ENCODE results near the gene ACTL7A. TPM values are rescaled to one million over a fixed set of nuclear protein-coding genes. Genes with fewer than 3 reads are reported as not detected.

ACTL7A gene
- total and polyA plus RNA-seq, 11 donors, result not detected

GRCh38 chr9:108857572-108857971 is 4.5 kb upstream of the ACTL7A start:
- 83 to 94% (median 92%) methylated on average over 6 of the region's 6 CpGs for WGBS, 4 donors
- Histone ChIP-seq H3K27ac (no peak overlapping the region), H3K4me1 (no peaks in the 10 kb centered on the region), H3K9me3 (no peaks in the 10 kb centered on the region), H3K36me3 (no peaks in the 10 kb centered on the region), H3K27me3 (no peaks in the 10 kb centered on the region), H3K4me3 (no peak overlapping the region)
- intact Hi-C loops (cut with DNase I), result no loop called here
- ATAC-seq (no peak), DNase-seq (no peak)
- TF ChIP-seq, protein P1, sequence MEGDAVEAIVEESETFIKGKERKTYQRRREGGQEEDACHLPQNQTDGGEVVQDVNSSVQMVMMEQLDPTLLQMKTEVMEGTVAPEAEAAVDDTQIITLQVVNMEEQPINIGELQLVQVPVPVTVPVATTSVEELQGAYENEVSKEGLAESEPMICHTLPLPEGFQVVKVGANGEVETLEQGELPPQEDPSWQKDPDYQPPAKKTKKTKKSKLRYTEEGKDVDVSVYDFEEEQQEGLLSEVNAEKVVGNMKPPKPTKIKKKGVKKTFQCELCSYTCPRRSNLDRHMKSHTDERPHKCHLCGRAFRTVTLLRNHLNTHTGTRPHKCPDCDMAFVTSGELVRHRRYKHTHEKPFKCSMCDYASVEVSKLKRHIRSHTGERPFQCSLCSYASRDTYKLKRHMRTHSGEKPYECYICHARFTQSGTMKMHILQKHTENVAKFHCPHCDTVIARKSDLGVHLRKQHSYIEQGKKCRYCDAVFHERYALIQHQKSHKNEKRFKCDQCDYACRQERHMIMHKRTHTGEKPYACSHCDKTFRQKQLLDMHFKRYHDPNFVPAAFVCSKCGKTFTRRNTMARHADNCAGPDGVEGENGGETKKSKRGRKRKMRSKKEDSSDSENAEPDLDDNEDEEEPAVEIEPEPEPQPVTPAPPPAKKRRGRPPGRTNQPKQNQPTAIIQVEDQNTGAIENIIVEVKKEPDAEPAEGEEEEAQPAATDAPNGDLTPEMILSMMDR (IDR thresholded peaks at IDR 0.05), result no peak
- no peak for TF ChIP-seq POLR2A (IDR thresholded peaks at IDR 0.05)

GRCh38 chr9:108859459-108860114 is 2.5 kb upstream of the ACTL7A start:
- no peaks in the 10 kb centered on the region for H3K27me3 ChIP-seq
- 65 to 79% (median 77%) methylated on average over 3 of the region's 3 CpGs for WGBS, 4 donors
- DNase-seq, result no peak

DNA sequence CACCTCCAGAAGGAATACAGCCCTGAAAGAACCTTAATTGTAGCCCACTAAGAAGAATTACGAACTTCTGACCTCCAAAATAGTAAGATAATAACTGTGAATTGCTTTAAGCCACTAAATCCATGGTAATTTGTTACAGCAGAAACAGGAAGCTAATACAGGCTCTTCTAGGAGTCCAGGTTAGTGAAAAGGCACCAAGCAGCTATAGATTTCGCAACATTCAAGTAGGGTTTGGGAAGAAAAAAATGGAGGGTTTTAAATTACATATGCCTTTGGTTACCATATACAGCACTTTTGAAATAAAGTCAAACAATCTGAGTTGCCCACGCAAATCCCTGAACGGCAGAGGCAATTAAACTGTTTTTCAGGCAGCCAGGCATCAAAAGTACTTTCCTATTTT is 1.7 kb upstream of the ACTL7A start:
- Histone ChIP-seq H3K27me3 (no peaks in the 10 kb centered on the region), H3K4me1 (no peaks in the 10 kb centered on the region), H3K36me3 (no peaks in the 10 kb centered on the region), H3K9me3 (no peaks in the 10 kb centered on the region), H3K4me3 (no peak overlapping the region), H3K27ac (no peak overlapping the region)
- WGBS, 4 donors, result 83 to 92% (median 91%) methylated on average over 4 of the region's 4 CpGs
- intact Hi-C loops (cut with DNase I), result no loop called here
- no peak for ATAC-seq
- TF ChIP-seq, protein P1 (IDR thresholded peaks at IDR 0.05), result no peak
- TF ChIP-seq POLR2A (IDR thresholded peaks at IDR 0.05), result no peak
- no peak for DNase-seq

More at GRCh38 chr9:108859459-108860114, 2.5 kb upstream of the ACTL7A start:
- TF ChIP-seq POLR2A (IDR thresholded peaks at IDR 0.05), result no peak
- TF ChIP-seq, protein P1 (IDR thresholded peaks at IDR 0.05), result no peak
- Histone ChIP-seq H3K27ac (no peak overlapping the region), H3K4me3 (no peak overlapping the region), H3K36me3 (no peaks in the 10 kb centered on the region), H3K4me1 (no peaks in the 10 kb centered on the region), H3K9me3 (no peaks in the 10 kb centered on the region)
- intact Hi-C loops (cut with DNase I), result no loop called here
- no peak for ATAC-seq

DNA sequence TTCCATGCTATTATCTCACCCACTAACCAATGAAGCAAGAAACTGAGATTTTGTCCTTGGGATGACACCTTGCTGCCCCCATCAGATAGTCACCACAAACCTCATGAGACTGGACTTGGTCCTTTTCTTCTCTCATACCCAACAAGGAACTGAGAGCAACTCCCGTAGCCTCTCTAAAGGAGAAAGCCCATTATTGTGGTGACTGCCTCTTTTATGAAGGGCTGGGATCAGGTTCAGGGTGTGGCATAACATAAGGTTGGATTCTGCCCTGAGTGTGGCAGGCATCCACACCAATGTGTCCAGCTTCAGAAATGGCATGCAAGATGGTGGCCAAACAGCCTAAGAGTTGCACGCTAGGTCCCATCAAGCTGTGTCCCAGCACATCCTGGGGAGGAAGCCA is 1.3 kb upstream of the ACTL7A start:
- 83 to 96% (median 95%) methylated on average over 1 to 2 of the region's 2 CpGs for WGBS, 4 donors
- Histone ChIP-seq H3K27ac (no peak overlapping the region), H3K4me3 (no peak overlapping the region), H3K27me3 (no peaks in the 10 kb centered on the region), H3K4me1 (peaks cover 0 to 1% (median 0%) of the 10 kb centered on the region in 12 donors), H3K36me3 (no peaks in the 10 kb centered on the region), H3K9me3 (no peaks in the 10 kb centered on the region)
- intact Hi-C loops (cut with DNase I), result no loop called here
- TF ChIP-seq POLR2A (IDR thresholded peaks at IDR 0.05), result no peak
- TF ChIP-seq, protein P1 (IDR thresholded peaks at IDR 0.05), result no peak
- DNase-seq (no peak), ATAC-seq (no peak)
